HepG2 (cell line): ENCODE results near the gene AQP11. TPM values are rescaled to one million over a fixed set of nuclear protein-coding genes. Genes with fewer than 3 reads are reported as not detected.
A peak's percentile ranks its signal among the peaks of the same experiment; 100 is the strongest.

Source experiments
- ATAC-seq: fragments of 200-7000 bp; cut with Tn5 transposase; 3 replicates; pipeline ENCODE4 v1.9.1; 2020; ENCODE audit warnings: mild to moderate bottlenecking, moderate library complexity
- BruUV-seq: library from RNA; stranded (reverse); fragments of 400-500 nt; replicated peaks from 2 replicates; lab custom pipeline; 2021; lab: Mats Ljungman, UMichigan
- CTCF ChIA-PET: fragments of 300-600 bp; formaldehyde crosslinking; extraction: SDS; loops from one replicate; lab custom pipeline; 2021; ENCODE audit warnings: low total read pairs, inconsistent platforms, low intra/inter-chr PET ratio; lab: Yijun Ruan, JAX
- POLR2A ChIA-PET: fragments of 350-600 bp; sonication (Branson Sonifier 250); formaldehyde crosslinking; loops from one replicate; lab custom pipeline; 2020; ENCODE audit warnings: antibody characterized with exemption, inconsistent platforms; lab: Yijun Ruan, JAX
- DNase-seq: peaks from one replicate; pipeline ENCODE4 v3.0.0-alpha.2; 2015; ENCODE audit warnings: low spot score
- FAIRE-seq: peaks from 3 replicates; lab custom pipeline; 2011; peaks lifted over from hg19 to GRCh38; lab: Jason Lieb, UNC
- H2AFZ ChIP-seq: one replicate; pipeline ENCODE4 v1.6.1; 2011; ENCODE audit warnings: low read length, inconsistent platforms
- H3K27ac ChIP-seq: fragments of 300-600 bp; 3 replicates; pipeline ENCODE4 v1.8.0; 2011; ENCODE audit warnings: mixed run types, mild to moderate bottlenecking, mixed read lengths, low read length, inconsistent platforms; ENCODE audit not compliant: insufficient read depth; ENCODE audit errors: extremely low read length
- H3K27me3 ChIP-seq, 2 experiments: fragments of 200-600 bp in 1 of 2; 2 replicates in 1 of 2; 3 replicates in 1 of 2; pipeline versions ENCODE4 v1.6.0 to v1.8.0; 2011; ENCODE audit warnings: low read length in 2 of 2, mild to moderate bottlenecking in 2 of 2, moderate library complexity in 2 of 2, inconsistent platforms in 1 of 2; ENCODE audit not compliant: insufficient read depth in 2 of 2, control insufficient read depth in 1 of 2
- H3K36me3 ChIP-seq, 2 experiments: fragments of 200-600 bp in 1 of 2; replicated peaks in 1 of 2; 2 replicates in 1 of 2; 3 replicates in 1 of 2; pipeline versions ENCODE4 v1.5.1 to v1.8.0; 2011; ENCODE audit warnings: low read length in 2 of 2, inconsistent platforms in 1 of 2; ENCODE audit not compliant: insufficient read depth in 2 of 2, control insufficient read depth in 1 of 2
- H3K4me1 ChIP-seq: 2 replicates; pipeline ENCODE4 v1.5.1; 2012; ENCODE audit warnings: low read length, inconsistent platforms; ENCODE audit not compliant: insufficient read depth
- H3K4me2 ChIP-seq: 2 replicates; pipeline ENCODE4 v1.6.0; 2011; ENCODE audit warnings: low read depth, low read length, inconsistent platforms
- H3K4me3 ChIP-seq, 3 experiments: fragments of 200-600 bp in 1 of 3; sonication (generic), shearing (Covaris generic) in 1 of 3; replicated peaks in 1 of 3; 2 replicates each; pipeline ENCODE4 v1.5.1; 2011 to 2016; ENCODE audit warnings: low read length in 3 of 3, inconsistent platforms in 2 of 3, low read depth in 2 of 3, mild to moderate bottlenecking in 2 of 3, control low read depth in 1 of 3, mixed read lengths in 1 of 3; ENCODE audit not compliant: insufficient read depth in 1 of 3
- H3K79me2 ChIP-seq: one replicate; pipeline ENCODE4 v1.6.1; 2011; ENCODE audit warnings: low read length, inconsistent platforms; ENCODE audit not compliant: insufficient read depth
- H3K9ac ChIP-seq: 2 replicates; pipeline ENCODE4 v1.6.0; 2011; ENCODE audit warnings: mild to moderate bottlenecking, low read depth, low read length, inconsistent platforms; ENCODE audit not compliant: insufficient read depth
- H3K9me3 ChIP-seq: 2 replicates; pipeline ENCODE4 v1.5.1; 2012; ENCODE audit warnings: mild to moderate bottlenecking, low read length
- H4K20me1 ChIP-seq: 2 replicates; pipeline ENCODE4 v1.6.0; 2011; ENCODE audit warnings: inconsistent platforms, mild to moderate bottlenecking, low read length, moderate library complexity; ENCODE audit not compliant: insufficient read depth
- CSRNP2 ChIP-seq: sonication (generic); formaldehyde crosslinking; conservative IDR thresholded peaks from 2 replicates; pipeline ENCODE4 v1.8.0; 2022; ENCODE audit warnings: low read depth, missing genetic modification reagents
- DR1 ChIP-seq: sonication (generic); formaldehyde crosslinking; IDR thresholded peaks from 2 replicates; pipeline ENCODE4 v1.8.0; 2021; ENCODE audit warnings: mild to moderate bottlenecking, missing genetic modification reagents, inconsistent platforms
- HBP1 ChIP-seq: IDR thresholded peaks from 2 replicates; pipeline ENCODE4 v1.6.1; 2016; ENCODE audit warnings: low read depth, control low read depth
- KLF9 ChIP-seq: IDR thresholded peaks from 2 replicates; pipeline ENCODE4 v1.6.1; 2016; ENCODE audit warnings: low read depth
- NAIF1 ChIP-seq: sonication (generic); formaldehyde crosslinking; IDR thresholded peaks from 2 replicates; pipeline ENCODE4 v1.5.0; 2020; ENCODE audit warnings: mild to moderate bottlenecking, missing genetic modification reagents, borderline replicate concordance
- NKX3-1 ChIP-seq: sonication (generic); formaldehyde crosslinking; IDR thresholded peaks from 2 replicates; pipeline ENCODE4 v1.5.0; 2020; ENCODE audit warnings: missing genetic modification reagents
- NR2C2 ChIP-seq: sonication (generic); formaldehyde crosslinking; IDR thresholded peaks from 2 replicates; pipeline ENCODE4 v1.4.0; 2020; ENCODE audit warnings: missing genetic modification reagents, mild to moderate bottlenecking, moderate library complexity, borderline replicate concordance
- RNF2 ChIP-seq: fragments of 450-650 bp; conservative IDR thresholded peaks from 2 replicates; pipeline ENCODE4 v1.6.1; 2016; ENCODE audit warnings: low read depth
- ZBTB1 ChIP-seq: sonication (generic); formaldehyde crosslinking; IDR thresholded peaks from 2 replicates; pipeline ENCODE4 v1.4.0; 2020; ENCODE audit warnings: missing genetic modification reagents, borderline replicate concordance
- ZNF232 ChIP-seq: sonication (generic); formaldehyde crosslinking; IDR thresholded peaks from 2 replicates; pipeline ENCODE4 v1.4.0; 2020; ENCODE audit warnings: missing genetic modification reagents, borderline replicate concordance
- ZNF256 ChIP-seq: sonication (generic); formaldehyde crosslinking; conservative IDR thresholded peaks from 2 replicates; pipeline ENCODE4 v1.4.0; 2020; ENCODE audit warnings: missing genetic modification reagents
- ZNF333 ChIP-seq: sonication (generic); formaldehyde crosslinking; IDR thresholded peaks from 2 replicates; pipeline ENCODE4 v1.4.0; 2020; ENCODE audit warnings: mild to moderate bottlenecking, missing genetic modification reagents, borderline replicate concordance
- ZNF335 ChIP-seq: sonication (generic); formaldehyde crosslinking; IDR thresholded peaks from 2 replicates; pipeline ENCODE4 v1.4.0; 2020; ENCODE audit warnings: missing genetic modification reagents
- WGBS: methylation state at CpG from one replicate; pipeline ENCODE4 v1.1.6; 2017; ENCODE audit warnings: low lambda C conversion rate; 5-methylcytosine and 5-hydroxymethylcytosine counted together
- in situ Hi-C: cut with HindIII; loops from 2 replicates; pipeline ENCODE4 v1.10.0; 2017; ENCODE audit warnings: low pct_unique_long_range_greater_than_20kb; ENCODE audit not compliant: extremely low pct_ligation_motif_present
- intact Hi-C: fragments of 100-400 bp; cut with micrococcal nuclease; formaldehyde crosslinking; loops from one replicate; pipeline ENCODE4 v1.10.0; 2022; ENCODE audit not compliant: unreplicated experiment
- polyA plus RNA-seq, 8 experiments: library from polyadenylated mRNA; depleted of rRNA in 3 of 8; stranded (reverse) in 7 of 8; unstranded in 1 of 8; fragments of >200 nt; fragmentation: Illumina TruSeq in 4 of 8; extraction: Trizol in 4 of 8; gene quantifications; 2 replicates each; pipeline versions ENCODE4 v1.2.1 to v1.2.3, GENCODE V29; 2011 to 2016; ENCODE audit warnings: low read depth in 4 of 8, missing spikeins in 1 of 8, mixed read lengths in 1 of 8; ENCODE audit not compliant: insufficient read depth in 1 of 8
- total RNA-seq, 5 experiments: library from RNA; depleted of rRNA; stranded (reverse); fragments of >200 nt; fragmentation: Illumina TruSeq; extraction: Trizol; gene quantifications; 2 replicates each; pipeline ENCODE4 v1.2.3, GENCODE V29; 2016; ENCODE audit warnings: low read depth in 1 of 5
- TF ChIP-seq, protein P1 (sequence below): sonication (generic); formaldehyde crosslinking; IDR thresholded peaks from 2 replicates; pipeline ENCODE4 v1.4.0; 2020; ENCODE audit warnings: missing genetic modification reagents, borderline replicate concordance
- TF ChIP-seq, protein P2 (sequence below): sonication (generic); formaldehyde crosslinking; IDR thresholded peaks from 2 replicates; pipeline ENCODE4; 2020; ENCODE audit warnings: missing genetic modification reagents, mild to moderate bottlenecking, borderline replicate concordance

The AQP11 gene
- total and polyA plus RNA-seq, 2 of the 13 experiments (the other 11 are each of a cell fraction or from before 2014, with no cell fraction given) = 10.4 to 15.3 TPM

GRCh38 chr11:77589181-77589520 is 602 bp upstream of the AQP11 start:
- ChIA-PET CTCF (no interaction called here), POLR2A (interaction anchor here (0.6 to 2.1 kb wide), 6 partner anchors 8 to 116 kb away, joined by 3 to 9 read pairs (median 6); partner anchors contain the start of gene CLNS1A)
- DNase-seq (no peak), ATAC-seq (peak; percentile 8), FAIRE-seq (no peak)
- peaks cover 42% of the 10 kb centered on the region for H3K4me1 ChIP-seq
- H4K20me1 ChIP-seq = no peaks in the 10 kb centered on the region
- no peaks in the 10 kb centered on the region for H3K27me3 ChIP-seq
- peak overlapping the region; percentile 90 for H3K27ac ChIP-seq
- WGBS = 2% methylated on average over 14 of the region's 19 CpGs
- peaks cover 18% of the 10 kb centered on the region for H3K79me2 ChIP-seq
- in situ Hi-C loops = no loop called here
- no peaks in the 10 kb centered on the region for H3K36me3 ChIP-seq
- intact Hi-C loops = no loop called here
- peak overlapping the region; percentile 86 for H3K4me2 ChIP-seq
- no peaks in the 10 kb centered on the region for H3K9me3 ChIP-seq
- H3K4me3 ChIP-seq = peak overlapping the region; percentile 68 to 87 (median 77)
- H3K9ac ChIP-seq = peak overlapping the region; percentile 86
- no peak overlapping the region for H2AFZ ChIP-seq
- BruUV-seq = no TSS peak
- 0 out of 2 replicates have a peak, but pooled peaks have one; percentile 85 for TF ChIP-seq RNF2
- TF ChIP-seq ZBTB1 (CRISPR knock-in tag) = no peak
- 0 out of 2 replicates have a peak, but pooled peaks have one; percentile 32 for TF ChIP-seq ZNF256 (CRISPR knock-in tag)
- no peak for TF ChIP-seq KLF9
- TF ChIP-seq, protein P1, sequence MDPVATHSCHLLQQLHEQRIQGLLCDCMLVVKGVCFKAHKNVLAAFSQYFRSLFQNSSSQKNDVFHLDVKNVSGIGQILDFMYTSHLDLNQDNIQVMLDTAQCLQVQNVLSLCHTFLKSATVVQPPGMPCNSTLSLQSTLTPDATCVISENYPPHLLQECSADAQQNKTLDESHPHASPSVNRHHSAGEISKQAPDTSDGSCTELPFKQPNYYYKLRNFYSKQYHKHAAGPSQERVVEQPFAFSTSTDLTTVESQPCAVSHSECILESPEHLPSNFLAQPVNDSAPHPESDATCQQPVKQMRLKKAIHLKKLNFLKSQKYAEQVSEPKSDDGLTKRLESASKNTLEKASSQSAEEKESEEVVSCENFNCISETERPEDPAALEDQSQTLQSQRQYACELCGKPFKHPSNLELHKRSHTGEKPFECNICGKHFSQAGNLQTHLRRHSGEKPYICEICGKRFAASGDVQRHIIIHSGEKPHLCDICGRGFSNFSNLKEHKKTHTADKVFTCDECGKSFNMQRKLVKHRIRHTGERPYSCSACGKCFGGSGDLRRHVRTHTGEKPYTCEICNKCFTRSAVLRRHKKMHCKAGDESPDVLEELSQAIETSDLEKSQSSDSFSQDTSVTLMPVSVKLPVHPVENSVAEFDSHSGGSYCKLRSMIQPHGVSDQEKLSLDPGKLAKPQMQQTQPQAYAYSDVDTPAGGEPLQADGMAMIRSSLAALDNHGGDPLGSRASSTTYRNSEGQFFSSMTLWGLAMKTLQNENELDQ (CRISPR knock-in tag) = no peak
- TF ChIP-seq NAIF1 (CRISPR knock-in tag) = no peak
- peak; percentile 6; the same call in 1 of the 2 replicates for TF ChIP-seq HBP1 (CRISPR knock-in tag)
- no peak for TF ChIP-seq ZNF333 (CRISPR knock-in tag)
- TF ChIP-seq, protein P2, sequence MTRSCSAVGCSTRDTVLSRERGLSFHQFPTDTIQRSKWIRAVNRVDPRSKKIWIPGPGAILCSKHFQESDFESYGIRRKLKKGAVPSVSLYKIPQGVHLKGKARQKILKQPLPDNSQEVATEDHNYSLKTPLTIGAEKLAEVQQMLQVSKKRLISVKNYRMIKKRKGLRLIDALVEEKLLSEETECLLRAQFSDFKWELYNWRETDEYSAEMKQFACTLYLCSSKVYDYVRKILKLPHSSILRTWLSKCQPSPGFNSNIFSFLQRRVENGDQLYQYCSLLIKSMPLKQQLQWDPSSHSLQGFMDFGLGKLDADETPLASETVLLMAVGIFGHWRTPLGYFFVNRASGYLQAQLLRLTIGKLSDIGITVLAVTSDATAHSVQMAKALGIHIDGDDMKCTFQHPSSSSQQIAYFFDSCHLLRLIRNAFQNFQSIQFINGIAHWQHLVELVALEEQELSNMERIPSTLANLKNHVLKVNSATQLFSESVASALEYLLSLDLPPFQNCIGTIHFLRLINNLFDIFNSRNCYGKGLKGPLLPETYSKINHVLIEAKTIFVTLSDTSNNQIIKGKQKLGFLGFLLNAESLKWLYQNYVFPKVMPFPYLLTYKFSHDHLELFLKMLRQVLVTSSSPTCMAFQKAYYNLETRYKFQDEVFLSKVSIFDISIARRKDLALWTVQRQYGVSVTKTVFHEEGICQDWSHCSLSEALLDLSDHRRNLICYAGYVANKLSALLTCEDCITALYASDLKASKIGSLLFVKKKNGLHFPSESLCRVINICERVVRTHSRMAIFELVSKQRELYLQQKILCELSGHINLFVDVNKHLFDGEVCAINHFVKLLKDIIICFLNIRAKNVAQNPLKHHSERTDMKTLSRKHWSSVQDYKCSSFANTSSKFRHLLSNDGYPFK (CRISPR knock-in tag) = no peak
- TF ChIP-seq NR2C2 = 0 out of 2 replicates have a peak, but pooled peaks have one; percentile 14
- 0 out of 2 replicates have a peak, but pooled peaks have one; percentile 17 for TF ChIP-seq CSRNP2
- no peak for TF ChIP-seq DR1 (CRISPR knock-in tag)
- no peak for TF ChIP-seq NKX3-1 (CRISPR knock-in tag)
- peak; percentile 65; the same call in 1 of the 2 replicates for TF ChIP-seq ZNF232 (CRISPR knock-in tag)
- TF ChIP-seq ZNF335 = no peak
